Skeletal muscle tissue (tissue), 5 donors: ENCODE results near the gene LGALS7B. TPM values are rescaled to one million over a fixed set of nuclear protein-coding genes. Genes with fewer than 3 reads are reported as not detected.

Source experiments
- H3K27ac ChIP-seq: one replicate; pipeline ENCODE4 v1.7.0; 2013; ENCODE audit warnings: mild to moderate bottlenecking, low read depth, low read length, inconsistent platforms
- H3K27me3 ChIP-seq, 3 donors: one replicate each; pipeline ENCODE4 v1.7.0; 2013; ENCODE audit warnings: low read length in 3 of 3; ENCODE audit not compliant: control insufficient read depth in 3 of 3, insufficient read depth in 3 of 3
- H3K36me3 ChIP-seq, 3 donors: one replicate each; pipeline ENCODE4 v1.7.0; 2013; ENCODE audit warnings: low read length in 3 of 3; ENCODE audit not compliant: control insufficient read depth in 3 of 3, insufficient read depth in 3 of 3
- H3K4me1 ChIP-seq, 3 donors: one replicate each; pipeline ENCODE4 v1.7.0; 2013; ENCODE audit warnings: low read length in 3 of 3, mild to moderate bottlenecking in 3 of 3; ENCODE audit not compliant: control insufficient read depth in 3 of 3, insufficient read depth in 3 of 3
- H3K4me3 ChIP-seq, 3 donors: one replicate each; pipeline ENCODE4 v1.7.0; 2013; ENCODE audit warnings: low read length in 3 of 3
- H3K9ac ChIP-seq, 3 donors: one replicate each; pipeline ENCODE4 v1.7.0; 2013; ENCODE audit warnings: low read length in 3 of 3, mild to moderate bottlenecking in 3 of 3, moderate library complexity in 2 of 3, low read depth in 1 of 3
- H3K9me3 ChIP-seq, 3 donors: one replicate each; pipeline ENCODE4 v1.7.0; 2013; ENCODE audit warnings: low read length in 3 of 3; ENCODE audit not compliant: control insufficient read depth in 3 of 3
- small RNA-seq: library from RNA; depleted of rRNA; stranded (forward); fragments of <200 nt; gene quantifications from one replicate; pipeline ENCODE3, GENCODE V24; 2014
- total RNA-seq: library from RNA; depleted of rRNA; stranded (reverse); fragments of >200 nt; gene quantifications from one replicate; pipeline ENCODE4 v1.2.3, GENCODE V29; 2014
- donor health status: Osteomylitis.

LGALS7B gene
- total RNA-seq, 1 donor from 2014 or later = not detected

- Histone ChIP-seq H3K27me3 (no peaks in the 10 kb centered on the region), H3K4me1 (peaks cover 68 to 92% (median 85%) of the 10 kb centered on the region in 3 donors), H3K4me3 (no peak overlapping the region), H3K27ac (peak overlapping the region; percentile 92), H3K9ac (peak overlapping the region; percentile 47 to 80 (median 62)), H3K36me3 (peaks cover 85 to 86% (median 86%) of the 10 kb centered on the region in 3 donors), H3K9me3 (no peaks in the 10 kb centered on the region)
These were observed 51.6 kb downstream of the LGALS7B start for GRCh38 chr19:38840583-38840968.

Small RNA genes lying within 50 kb of the gene (small RNA-seq; reads per million reads assigned to genes)
- gene RNU6-140P = not detected

Other genes with a start within 250 kb of the LGALS7B start
- gene MAP4K1, start 171.2 kb upstream of the LGALS7B start, total RNA-seq = under 0.01 TPM
- gene EIF3K, start 170.0 kb upstream of the LGALS7B start, total RNA-seq = 314 TPM
- gene ACTN4, start 141.6 kb upstream of the LGALS7B start, total RNA-seq = 42.3 TPM
- gene CAPN12, start 44.7 kb upstream of the LGALS7B start, total RNA-seq = 0.52 TPM
- 1.0 TPM for gene LGALS7, start 15.7 kb upstream of the LGALS7B start, total RNA-seq
- gene LGALS4, start 23.7 kb downstream of the LGALS7B start, total RNA-seq = not detected
- gene ECH1, start 42.6 kb downstream of the LGALS7B start, total RNA-seq = 36.5 TPM
- gene HNRNPL, start 60.8 kb downstream of the LGALS7B start, total RNA-seq = 195 TPM
- gene RINL, start 89.1 kb downstream of the LGALS7B start, total RNA-seq = 3.7 TPM
- gene SIRT2, start 110.4 kb downstream of the LGALS7B start, total RNA-seq = 125 TPM
- 4.7 TPM for gene NFKBIB, start 110.8 kb downstream of the LGALS7B start, total RNA-seq
- 1.0 TPM for gene CCER2, start 123.0 kb downstream of the LGALS7B start, total RNA-seq
- gene SARS2, start 141.6 kb downstream of the LGALS7B start, total RNA-seq = 11.5 TPM
- 21.9 TPM for gene MRPS12, start 141.7 kb downstream of the LGALS7B start, total RNA-seq
- 15.1 TPM for gene FBXO17, start 186.5 kb downstream of the LGALS7B start, total RNA-seq
- 1.0 TPM for gene FBXO27, start 243.3 kb downstream of the LGALS7B start, total RNA-seq